Measurements from ENCODE around the gene HAL.

The HAL gene

GRCh38 chr12:96006727-96007126, 10.6 kb upstream of the HAL start:
- no peak for DNase-seq

- no peak for DNase-seq
Measured at GRCh38 chr12:96000858-96001257, 4.7 kb upstream of the HAL start.

GRCh38 chr12:95999484-95999883, 3.3 kb upstream of the HAL start:
- DNase-seq = no peak

- no peak for DNase-seq
Measured at GRCh38 chr12:95998611-95999286, 2.6 kb upstream of the HAL start.

- DNase-seq = no peak
Measured at GRCh38 chr12:95997911-95998510, 1.9 kb upstream of the HAL start.

- no peak for DNase-seq
Measured at GRCh38 chr12:95997276-95997675, 1.1 kb upstream of the HAL start.

GRCh38 chr12:95995238-95996031, 709 bp downstream of the HAL start:
- no peak for DNase-seq

GRCh38 chr12:95994476-95994875, 1.7 kb downstream of the HAL start:
- DNase-seq = no peak

- DNase-seq = no peak
Measured at GRCh38 chr12:95993907-95994306, 2.2 kb downstream of the HAL start.

GRCh38 chr12:95990136-95990535, 6.0 kb downstream of the HAL start:
- DNase-seq = no peak

GRCh38 chr12:95989504-95990123, 6.5 kb downstream of the HAL start:
- DNase-seq = no peak

- no peak for DNase-seq
Measured at GRCh38 chr12:95988506-95989275, 7.5 kb downstream of the HAL start.

- DNase-seq = no peak
Measured at GRCh38 chr12:95986635-95987570, 9.2 kb downstream of the HAL start.

GRCh38 chr12:95984682-95985081, 11.5 kb downstream of the HAL start:
- DNase-seq = no peak

- DNase-seq = no peak
Measured at GRCh38 chr12:95982602-95983001, 13.5 kb downstream of the HAL start.

GRCh38 chr12:95980437-95980836, 15.7 kb downstream of the HAL start:
- no peak for DNase-seq

GRCh38 chr12:95978774-95979173, 17.4 kb downstream of the HAL start:
- DNase-seq = no peak

- DNase-seq = no peak
Measured at GRCh38 chr12:95978351-95978750, 17.8 kb downstream of the HAL start.

- DNase-seq = no peak
Measured at GRCh38 chr12:95977764-95978305, 18.3 kb downstream of the HAL start.

GRCh38 chr12:95976416-95976832, 19.7 kb downstream of the HAL start:
- no peak for DNase-seq

- no peak for DNase-seq
Measured at GRCh38 chr12:95975491-95975890, 20.7 kb downstream of the HAL start.
